ENCODE data around the gene SEC22C. TPM values are rescaled to one million over a fixed set of nuclear protein-coding genes. Genes with fewer than 3 reads are reported as not detected.

The SEC22C gene
- total and polyA plus RNA-seq, 2 donors (not counting 1 experiment from before 2014, with no cell fraction given): 50.8 to 86.0 TPM

DNA sequence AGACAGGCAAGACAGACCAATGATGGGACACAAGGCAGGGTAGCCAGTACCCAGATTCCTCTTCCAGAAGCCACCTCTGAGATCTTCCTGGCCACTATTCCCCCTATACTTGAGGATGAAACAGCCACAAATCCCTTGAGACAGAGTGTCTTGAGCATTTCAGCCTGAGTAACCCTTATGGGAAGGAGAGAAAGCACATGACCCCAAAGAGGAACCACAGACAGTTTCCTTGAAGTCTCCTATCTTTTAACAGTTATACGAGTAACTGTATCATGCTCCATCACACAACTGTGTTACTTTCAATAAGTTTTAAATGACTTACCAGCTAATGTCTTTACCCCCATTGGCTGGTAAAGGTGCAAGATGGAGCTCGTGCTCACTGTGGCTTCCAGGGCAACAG, 70.0 kb downstream of the SEC22C start:
- peaks cover 15% of the 10 kb centered on the region for H3K27me3 ChIP-seq (ENCODE audit: control insufficient read depth, insufficient read depth, low read length)
- no peaks in the 10 kb centered on the region for H3K36me3 ChIP-seq (ENCODE audit: control insufficient read depth, insufficient read depth, low read length)
- TF ChIP-seq, protein P1, sequence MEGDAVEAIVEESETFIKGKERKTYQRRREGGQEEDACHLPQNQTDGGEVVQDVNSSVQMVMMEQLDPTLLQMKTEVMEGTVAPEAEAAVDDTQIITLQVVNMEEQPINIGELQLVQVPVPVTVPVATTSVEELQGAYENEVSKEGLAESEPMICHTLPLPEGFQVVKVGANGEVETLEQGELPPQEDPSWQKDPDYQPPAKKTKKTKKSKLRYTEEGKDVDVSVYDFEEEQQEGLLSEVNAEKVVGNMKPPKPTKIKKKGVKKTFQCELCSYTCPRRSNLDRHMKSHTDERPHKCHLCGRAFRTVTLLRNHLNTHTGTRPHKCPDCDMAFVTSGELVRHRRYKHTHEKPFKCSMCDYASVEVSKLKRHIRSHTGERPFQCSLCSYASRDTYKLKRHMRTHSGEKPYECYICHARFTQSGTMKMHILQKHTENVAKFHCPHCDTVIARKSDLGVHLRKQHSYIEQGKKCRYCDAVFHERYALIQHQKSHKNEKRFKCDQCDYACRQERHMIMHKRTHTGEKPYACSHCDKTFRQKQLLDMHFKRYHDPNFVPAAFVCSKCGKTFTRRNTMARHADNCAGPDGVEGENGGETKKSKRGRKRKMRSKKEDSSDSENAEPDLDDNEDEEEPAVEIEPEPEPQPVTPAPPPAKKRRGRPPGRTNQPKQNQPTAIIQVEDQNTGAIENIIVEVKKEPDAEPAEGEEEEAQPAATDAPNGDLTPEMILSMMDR (conservative IDR thresholded peaks at IDR 0.05 in 1 of 2, IDR thresholded peaks at IDR 0.05 in 1 of 2; ENCODE audit: low read depth in 1 of 2, low read length in 2 of 2): no peak
- no peak for TF ChIP-seq EZH2 (IDR thresholded peaks at IDR 0.05; ENCODE audit: low read length, missing control alignments)
- no peaks in the 10 kb centered on the region for H4K20me1 ChIP-seq (ENCODE audit: control insufficient read depth, extremely low read depth, insufficient read depth, low read length)
- H3K9ac ChIP-seq (ENCODE audit: insufficient read depth, low read length): no peak overlapping the region
- no peaks in the 10 kb centered on the region for H3K4me1 ChIP-seq (ENCODE audit: control insufficient read depth, extremely low read depth, insufficient read depth, low read length)
- no peak overlapping the region for H2AFZ ChIP-seq (ENCODE audit: low read length)
- H3K4me2 ChIP-seq (ENCODE audit: extremely low read depth, insufficient read depth, low read length): no peak overlapping the region
- H3K79me2 ChIP-seq (ENCODE audit: control insufficient read depth, insufficient read depth, low read length): no peaks in the 10 kb centered on the region
- no peak overlapping the region for H3K27ac ChIP-seq (ENCODE audit: insufficient read depth, low read length)
- H3K4me3 ChIP-seq (replicated peaks in 1 of 4; ENCODE audit: control extremely low read depth in 1 of 4, insufficient read depth in 1 of 4, low read depth in 3 of 4, low read length in 4 of 4): no peak overlapping the region
- DNase-seq (ENCODE audit: low read depth in 2 of 2): no peak
- H3K9me3 ChIP-seq (ENCODE audit: control insufficient read depth, insufficient read depth, low read depth, low read length): no peaks in the 10 kb centered on the region

DNA sequence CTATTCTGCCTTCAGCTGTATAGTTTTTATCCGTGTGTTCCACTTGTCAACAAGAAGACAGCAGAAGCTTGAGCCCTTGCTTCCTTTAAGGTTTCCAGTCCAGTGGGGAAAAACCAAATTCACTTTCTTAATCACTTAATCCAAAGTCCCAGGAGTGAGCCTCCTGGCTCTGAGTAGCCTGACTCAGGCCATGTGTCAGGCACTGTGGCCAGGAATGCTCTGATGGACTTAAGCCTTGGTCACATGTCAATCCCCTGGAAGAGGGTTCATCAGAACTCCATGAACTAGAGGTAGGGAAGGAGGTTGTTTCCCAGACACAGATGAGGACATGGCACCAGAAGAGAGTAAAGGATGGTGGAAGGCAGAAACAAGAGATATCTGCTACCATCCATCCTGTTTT, 70.6 kb downstream of the SEC22C start:
- no peaks in the 10 kb centered on the region for H3K4me1 ChIP-seq (ENCODE audit: control insufficient read depth, extremely low read depth, insufficient read depth, low read length)
- H3K79me2 ChIP-seq (ENCODE audit: control insufficient read depth, insufficient read depth, low read length): no peaks in the 10 kb centered on the region
- no peaks in the 10 kb centered on the region for H3K9me3 ChIP-seq (ENCODE audit: control insufficient read depth, insufficient read depth, low read depth, low read length)
- TF ChIP-seq, protein P1 (conservative IDR thresholded peaks at IDR 0.05 in 1 of 2, IDR thresholded peaks at IDR 0.05 in 1 of 2; ENCODE audit: low read depth in 1 of 2, low read length in 2 of 2): no peak
- no peak overlapping the region for H3K27ac ChIP-seq (ENCODE audit: insufficient read depth, low read length)
- H4K20me1 ChIP-seq (ENCODE audit: control insufficient read depth, extremely low read depth, insufficient read depth, low read length): no peaks in the 10 kb centered on the region
- no peak for DNase-seq (ENCODE audit: low read depth in 2 of 2)
- no peak overlapping the region for H3K4me3 ChIP-seq (replicated peaks in 1 of 4; ENCODE audit: control extremely low read depth in 1 of 4, insufficient read depth in 1 of 4, low read depth in 3 of 4, low read length in 4 of 4)
- no peak overlapping the region for H3K9ac ChIP-seq (ENCODE audit: insufficient read depth, low read length)
- H3K27me3 ChIP-seq (ENCODE audit: control insufficient read depth, insufficient read depth, low read length): peaks cover 15% of the 10 kb centered on the region
- no peaks in the 10 kb centered on the region for H3K36me3 ChIP-seq (ENCODE audit: control insufficient read depth, insufficient read depth, low read length)
- no peak overlapping the region for H3K4me2 ChIP-seq (ENCODE audit: extremely low read depth, insufficient read depth, low read length)
- no peak overlapping the region for H2AFZ ChIP-seq (ENCODE audit: low read length)

DNA sequence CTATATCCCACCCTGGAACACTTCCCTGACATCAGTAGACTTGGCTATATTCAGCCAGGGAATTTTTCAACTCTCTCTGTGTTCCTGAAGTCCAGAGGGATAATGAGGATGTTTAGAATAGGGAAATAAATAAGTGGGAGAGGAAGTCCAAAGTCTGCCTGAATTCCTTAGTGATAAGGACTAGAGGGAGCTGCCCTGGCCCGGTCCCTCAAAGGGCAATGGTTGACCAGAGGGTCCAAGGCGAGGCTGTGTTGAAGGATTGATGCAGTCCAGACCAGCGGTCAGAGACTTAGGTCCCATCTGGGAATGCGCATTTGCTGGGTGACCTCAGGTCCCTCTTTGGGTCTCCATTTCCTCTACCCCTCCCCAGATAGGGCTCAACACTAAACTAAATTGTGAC, 71.4 kb downstream of the SEC22C start:
- DNase-seq (ENCODE audit: low read depth in 2 of 2): no peak
- Histone ChIP-seq H3K4me3 (replicated peaks in 1 of 4; ENCODE audit: control extremely low read depth in 1 of 4, insufficient read depth in 1 of 4, low read depth in 3 of 4, low read length in 4 of 4) (no peak overlapping the region), H2AFZ (ENCODE audit: low read length) (no peak overlapping the region), H3K27me3 (ENCODE audit: control insufficient read depth, insufficient read depth, low read length) (peaks cover 15% of the 10 kb centered on the region), H3K4me1 (ENCODE audit: control insufficient read depth, extremely low read depth, insufficient read depth, low read length) (no peaks in the 10 kb centered on the region), H3K9me3 (ENCODE audit: control insufficient read depth, insufficient read depth, low read depth, low read length) (no peaks in the 10 kb centered on the region), H3K79me2 (ENCODE audit: control insufficient read depth, insufficient read depth, low read length) (no peaks in the 10 kb centered on the region), H3K27ac (ENCODE audit: insufficient read depth, low read length) (no peak overlapping the region), H3K36me3 (ENCODE audit: control insufficient read depth, insufficient read depth, low read length) (no peaks in the 10 kb centered on the region), H3K9ac (ENCODE audit: insufficient read depth, low read length) (no peak overlapping the region), H3K4me2 (ENCODE audit: extremely low read depth, insufficient read depth, low read length) (no peak overlapping the region), H4K20me1 (ENCODE audit: control insufficient read depth, extremely low read depth, insufficient read depth, low read length) (no peaks in the 10 kb centered on the region)
- TF ChIP-seq, protein P1 (conservative IDR thresholded peaks at IDR 0.05 in 1 of 2, IDR thresholded peaks at IDR 0.05 in 1 of 2; ENCODE audit: low read depth in 1 of 2, low read length in 2 of 2): no peak
- TF ChIP-seq EZH2 (IDR thresholded peaks at IDR 0.05; ENCODE audit: low read length, missing control alignments): no peak
